Measurements from ENCODE around the gene DEPP1.
"Not testable (repeated sequence)": the region's sequence is repeated elsewhere in the genome, so short reads cannot be mapped to it uniquely, and the experiment has no call there.

DEPP1 gene, protein sequence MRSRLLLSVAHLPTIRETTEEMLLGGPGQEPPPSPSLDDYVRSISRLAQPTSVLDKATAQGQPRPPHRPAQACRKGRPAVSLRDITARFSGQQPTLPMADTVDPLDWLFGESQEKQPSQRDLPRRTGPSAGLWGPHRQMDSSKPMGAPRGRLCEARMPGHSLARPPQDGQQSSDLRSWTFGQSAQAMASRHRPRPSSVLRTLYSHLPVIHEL

DNA sequence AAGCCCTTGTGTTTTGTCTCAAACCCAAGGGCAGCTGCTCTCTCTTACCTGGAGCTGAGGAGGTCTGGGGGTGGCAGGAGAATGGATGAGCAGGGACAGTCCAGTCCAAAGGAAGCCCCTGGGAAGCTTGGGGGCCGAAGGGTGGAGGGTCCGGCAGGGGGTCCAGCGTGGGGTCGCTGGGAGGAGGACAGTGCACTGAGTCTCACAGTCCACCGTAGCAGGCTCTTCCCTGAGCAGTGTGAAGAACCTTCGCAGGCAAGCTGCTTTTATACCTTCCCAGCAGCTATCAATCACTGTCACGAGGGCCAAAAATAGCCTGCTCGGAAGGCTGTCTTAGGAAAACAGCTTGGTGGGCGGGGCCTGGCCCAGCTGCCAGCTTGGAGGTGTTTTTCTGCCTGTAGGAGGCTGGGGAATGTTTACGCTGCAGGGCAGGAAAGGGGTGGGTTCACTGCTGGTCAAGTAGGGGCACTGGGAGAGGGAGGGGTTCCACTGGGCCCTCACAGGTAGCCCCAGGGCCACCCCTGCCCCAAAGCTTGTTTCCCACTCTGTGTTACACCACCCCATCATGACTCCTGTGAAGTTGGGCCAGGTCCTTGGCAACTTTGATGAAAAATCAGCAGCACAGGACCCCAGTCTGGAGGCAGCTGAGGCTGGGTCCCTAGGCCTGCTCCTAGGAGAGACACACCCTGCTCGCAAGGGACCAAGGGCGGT is at the start of gene DEPP1:
Gene DEPP1, minus strand, starts transcription at position 240 of the 711 bp plus-strand sequence. CDS start 779 bp downstream, outside the sequence.
- DNase-seq (ENCODE audit: low read depth in 2 of 2), result no peak

- no peak for DNase-seq (ENCODE audit: low read depth in 2 of 2)
Measured at GRCh38 chr10:45023426-45023825, 44.8 kb upstream of the DEPP1 start.

DNA sequence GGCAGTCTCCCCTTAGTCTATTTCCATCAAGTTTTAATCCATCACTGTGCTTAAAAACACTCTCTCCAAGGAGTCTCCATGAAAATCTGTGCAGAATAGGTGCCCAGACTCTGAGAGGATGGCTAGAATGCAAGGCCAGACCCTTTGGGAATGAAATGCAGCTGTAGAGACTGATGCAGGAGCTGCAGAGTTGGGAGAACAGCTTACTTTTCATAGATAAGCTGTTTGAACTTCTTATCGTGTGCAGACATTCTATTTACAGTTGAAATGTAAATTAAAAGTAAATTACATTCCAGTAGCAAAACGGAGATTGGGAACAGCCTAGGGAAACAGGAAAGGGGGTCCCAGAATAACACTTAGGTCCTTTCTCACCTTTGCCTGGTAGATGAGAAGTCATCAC is 37.0 kb upstream of the DEPP1 start:
- DNase-seq (ENCODE audit: low read depth in 2 of 2), result no peak

- not testable (repeated sequence) for DNase-seq (ENCODE audit: low read depth in 2 of 2)
Measured at GRCh38 chr10:45014557-45014956, 35.9 kb upstream of the DEPP1 start.

DNA sequence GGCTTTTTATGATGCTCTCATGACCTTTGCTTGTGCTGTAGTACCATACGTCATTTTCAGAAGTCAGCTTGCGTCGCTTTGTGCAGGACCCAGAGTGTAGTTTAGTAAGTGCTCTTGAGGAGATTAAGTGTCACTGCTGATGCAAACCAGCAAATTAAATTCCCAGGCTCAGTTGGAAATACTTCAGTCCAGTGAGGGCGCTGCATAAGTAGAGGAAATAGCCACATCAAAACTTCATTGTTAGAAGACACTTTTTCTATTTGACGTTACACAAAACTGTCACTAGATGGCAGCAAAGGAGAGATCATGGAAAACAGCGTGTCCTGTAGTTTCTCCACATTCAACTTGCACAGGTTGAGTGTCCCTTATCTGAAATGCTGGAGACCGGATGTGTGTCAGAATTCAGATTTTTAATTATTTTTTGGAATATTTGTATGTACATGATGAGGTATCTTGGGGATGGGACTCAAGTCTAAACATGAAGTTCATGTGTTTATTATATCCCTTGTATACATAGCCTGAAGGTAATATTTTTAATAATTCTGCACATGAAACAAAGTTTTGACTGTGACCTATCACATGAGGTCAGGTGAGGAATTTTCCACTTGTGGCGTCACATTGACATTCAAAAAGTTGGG is 30.0 kb upstream of the DEPP1 start:
- no peak for DNase-seq (ENCODE audit: low read depth in 2 of 2)

DNA sequence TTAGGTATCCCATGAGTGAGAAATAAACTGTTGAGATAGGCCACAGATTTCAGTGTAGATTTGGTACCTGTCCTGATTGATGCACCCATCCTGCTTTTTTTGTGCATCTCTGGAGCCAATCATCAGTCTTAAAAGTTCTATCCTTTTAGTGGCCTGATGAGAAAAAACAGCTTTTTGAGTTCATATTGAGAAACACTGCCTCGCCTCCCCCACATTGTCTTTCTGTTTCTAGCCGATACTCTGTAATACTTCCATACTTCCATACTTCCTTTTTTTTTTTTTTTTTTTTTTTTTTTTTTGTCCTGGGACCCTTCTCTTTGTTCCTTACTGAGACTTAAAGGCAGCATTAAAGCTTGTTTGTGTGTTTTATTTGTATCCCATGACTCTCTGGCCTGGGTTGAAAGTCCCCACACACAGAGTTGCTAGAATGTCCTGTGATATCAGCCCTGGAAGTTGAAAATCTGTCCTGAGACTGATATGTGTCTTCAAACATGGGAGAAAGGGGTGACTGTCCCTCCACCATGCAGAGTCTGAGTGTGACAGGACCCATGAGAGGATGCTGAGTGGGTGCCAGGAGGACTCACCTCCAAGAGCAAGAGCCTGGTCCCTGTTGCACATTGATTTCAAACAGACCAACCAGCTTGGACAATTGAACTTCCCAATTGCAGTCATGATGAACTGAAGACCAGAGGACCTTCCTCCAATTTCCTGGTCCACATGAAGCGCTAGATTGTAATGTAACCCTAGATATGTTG is 27.8 kb upstream of the DEPP1 start:
- DNase-seq (ENCODE audit: low read depth in 2 of 2), result no peak

DNA sequence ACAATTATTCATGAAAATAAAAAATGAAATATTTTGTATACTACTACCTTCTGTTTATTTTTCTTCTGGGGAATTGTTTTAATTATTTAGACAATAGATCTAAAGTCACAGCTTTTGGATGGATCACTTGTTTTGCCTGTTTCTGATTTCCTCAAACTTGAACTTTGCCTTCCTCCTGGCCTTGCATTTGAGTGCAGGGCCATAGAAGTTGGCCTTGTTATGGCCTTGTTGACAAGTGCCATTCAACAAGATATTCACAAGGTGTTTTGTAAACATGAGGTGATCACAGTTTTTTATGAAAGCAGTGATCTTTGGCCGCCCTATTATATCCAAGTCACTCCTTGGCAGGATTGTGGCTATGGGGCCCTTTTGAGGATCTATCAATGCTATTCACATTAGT is 26.7 kb upstream of the DEPP1 start:
- no peak for DNase-seq (ENCODE audit: low read depth in 2 of 2)

- no peak for DNase-seq (ENCODE audit: low read depth in 2 of 2)
Measured at GRCh38 chr10:45004661-45005060, 26.1 kb upstream of the DEPP1 start.

DNA sequence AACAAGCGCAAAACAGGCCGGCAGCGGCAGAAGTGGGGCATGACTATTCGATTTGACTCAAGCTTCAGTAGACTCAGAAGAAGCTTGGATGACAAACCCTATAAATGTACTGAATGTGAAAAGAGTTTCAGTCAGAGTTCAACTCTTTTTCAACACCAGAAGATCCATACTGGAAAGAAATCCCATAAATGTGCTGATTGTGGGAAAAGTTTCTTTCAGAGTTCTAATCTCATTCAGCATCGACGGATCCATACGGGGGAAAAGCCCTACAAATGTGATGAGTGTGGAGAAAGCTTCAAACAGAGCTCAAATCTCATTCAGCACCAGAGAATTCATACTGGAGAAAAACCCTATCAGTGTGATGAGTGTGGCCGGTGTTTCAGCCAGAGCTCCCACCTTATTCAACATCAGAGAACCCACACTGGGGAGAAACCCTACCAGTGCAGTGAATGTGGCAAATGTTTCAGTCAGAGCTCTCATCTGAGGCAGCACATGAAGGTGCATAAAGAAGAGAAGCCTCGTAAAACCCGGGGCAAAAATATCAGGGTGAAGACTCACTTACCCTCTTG is 24.9 kb upstream of the DEPP1 start:
- no peak for DNase-seq (ENCODE audit: low read depth in 2 of 2)

DNA sequence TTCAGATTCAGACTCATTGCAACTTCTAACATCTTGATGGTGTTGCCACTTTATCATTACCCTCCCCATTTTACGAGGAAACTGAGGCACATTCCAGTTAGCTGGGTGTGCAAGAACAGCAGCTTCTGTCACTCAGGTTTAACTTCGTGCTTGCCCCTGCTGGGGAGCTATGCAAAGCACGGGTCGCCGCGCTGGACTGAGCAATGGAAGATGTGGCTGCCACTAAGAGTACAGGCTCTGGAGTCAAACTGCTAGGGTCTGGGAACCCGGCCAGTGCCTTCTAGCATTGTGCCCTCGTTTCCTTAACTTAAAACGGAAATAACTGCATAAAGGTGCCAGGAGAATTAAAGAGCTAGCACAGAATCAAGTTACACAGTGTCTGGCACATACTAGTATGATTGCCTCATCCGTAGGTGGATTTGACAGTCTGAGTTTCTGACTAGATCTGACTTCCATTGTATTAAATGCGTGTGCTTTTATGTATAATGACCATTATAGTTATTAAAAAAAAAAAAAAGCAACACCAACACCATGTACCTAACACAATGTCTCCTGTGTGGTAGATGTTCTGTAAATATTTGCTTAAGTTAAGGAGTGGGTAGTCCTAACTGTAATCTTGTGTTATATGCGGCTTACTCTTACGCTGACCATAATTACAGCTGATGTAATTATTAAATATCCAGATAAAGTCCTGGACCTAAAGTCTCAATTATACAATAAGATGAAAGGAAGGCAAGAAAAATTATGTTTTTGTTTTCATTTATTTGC is 23.0 kb upstream of the DEPP1 start:
- DNase-seq (ENCODE audit: low read depth in 2 of 2), result peak; percentile 19 to 21

DNA sequence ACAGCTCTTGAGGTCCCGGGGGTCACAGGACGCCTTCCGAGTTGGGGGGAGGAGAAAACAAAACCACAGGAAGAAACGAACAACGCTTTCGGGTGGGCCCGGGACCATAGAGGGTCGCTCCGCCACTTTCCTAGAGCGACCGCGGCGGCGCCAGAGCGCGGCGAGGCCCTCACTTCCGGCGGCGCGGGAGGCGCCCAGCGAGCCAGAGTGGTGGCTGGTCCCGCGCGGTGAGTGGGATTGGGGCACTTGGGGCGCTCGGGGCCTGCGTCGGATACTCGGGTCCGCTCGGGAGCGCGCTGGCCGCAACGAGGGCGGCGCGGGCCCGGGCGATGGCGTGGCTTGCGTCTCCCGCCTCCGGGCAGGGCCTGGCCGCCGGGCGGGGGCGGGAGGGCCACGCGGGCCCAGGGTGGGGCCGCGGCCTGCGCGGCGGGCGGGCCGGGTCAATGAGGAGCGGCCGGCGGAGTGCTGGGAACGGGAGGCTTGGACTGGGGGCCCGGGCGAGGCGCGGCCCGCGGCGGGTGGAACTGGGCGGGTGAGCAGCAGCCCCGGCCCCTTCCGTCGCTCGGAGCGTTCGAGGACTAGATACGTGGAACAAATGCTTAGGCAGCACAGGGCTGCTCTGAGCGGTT is 22.3 kb upstream of the DEPP1 start, which contains the start of gene ZNF22:
Gene ZNF22, plus strand, starts transcription at position 172 of the 629 bp plus-strand sequence. CDS start 2,446 bp downstream, outside the sequence.
- peak; percentile 54 to 76 for DNase-seq (ENCODE audit: low read depth in 2 of 2)

GRCh38 chr10:45000138-45000751 is 21.6 kb upstream of the DEPP1 start:
- DNase-seq (ENCODE audit: low read depth in 2 of 2), result no peak

GRCh38 chr10:44998146-44998631 is 19.6 kb upstream of the DEPP1 start:
- DNase-seq (ENCODE audit: low read depth in 2 of 2), result no peak

DNA sequence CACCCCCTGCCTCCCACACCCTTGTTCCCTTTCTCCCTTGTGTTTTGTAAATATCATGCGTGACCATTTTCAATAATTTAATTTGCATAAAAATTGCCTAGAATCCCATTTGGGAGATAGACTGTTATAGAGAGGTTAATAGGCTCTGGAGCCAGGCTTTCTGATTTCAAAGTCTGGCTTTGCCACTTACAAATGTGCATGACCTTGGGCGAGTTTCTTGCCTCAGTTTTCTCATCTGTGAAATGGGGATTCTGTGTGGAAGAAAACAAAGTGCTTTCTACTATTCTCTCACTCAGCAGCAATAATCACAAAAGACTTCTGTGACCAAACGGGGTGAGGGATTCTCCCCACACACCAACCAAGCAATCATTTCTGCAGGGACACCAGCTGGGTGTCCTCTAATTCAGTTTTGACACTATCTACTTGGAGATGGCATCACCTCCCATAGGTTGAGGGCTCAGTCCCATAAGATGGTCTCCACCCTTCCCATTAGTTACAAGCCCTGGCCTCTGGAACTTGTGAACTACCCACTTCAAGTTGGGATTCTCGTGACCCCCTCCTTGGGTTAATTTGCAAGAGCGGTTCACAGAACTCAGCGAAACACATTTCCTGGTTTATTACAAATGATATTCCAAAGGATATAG is 18.6 kb upstream of the DEPP1 start:
- DNase-seq (ENCODE audit: low read depth in 2 of 2), result no peak

GRCh38 chr10:44995914-44996669 is 17.5 kb upstream of the DEPP1 start:
- DNase-seq (ENCODE audit: low read depth in 2 of 2), result no peak

GRCh38 chr10:44995581-44995913 is 16.9 kb upstream of the DEPP1 start:
- no peak for DNase-seq (ENCODE audit: low read depth in 2 of 2)

DNA sequence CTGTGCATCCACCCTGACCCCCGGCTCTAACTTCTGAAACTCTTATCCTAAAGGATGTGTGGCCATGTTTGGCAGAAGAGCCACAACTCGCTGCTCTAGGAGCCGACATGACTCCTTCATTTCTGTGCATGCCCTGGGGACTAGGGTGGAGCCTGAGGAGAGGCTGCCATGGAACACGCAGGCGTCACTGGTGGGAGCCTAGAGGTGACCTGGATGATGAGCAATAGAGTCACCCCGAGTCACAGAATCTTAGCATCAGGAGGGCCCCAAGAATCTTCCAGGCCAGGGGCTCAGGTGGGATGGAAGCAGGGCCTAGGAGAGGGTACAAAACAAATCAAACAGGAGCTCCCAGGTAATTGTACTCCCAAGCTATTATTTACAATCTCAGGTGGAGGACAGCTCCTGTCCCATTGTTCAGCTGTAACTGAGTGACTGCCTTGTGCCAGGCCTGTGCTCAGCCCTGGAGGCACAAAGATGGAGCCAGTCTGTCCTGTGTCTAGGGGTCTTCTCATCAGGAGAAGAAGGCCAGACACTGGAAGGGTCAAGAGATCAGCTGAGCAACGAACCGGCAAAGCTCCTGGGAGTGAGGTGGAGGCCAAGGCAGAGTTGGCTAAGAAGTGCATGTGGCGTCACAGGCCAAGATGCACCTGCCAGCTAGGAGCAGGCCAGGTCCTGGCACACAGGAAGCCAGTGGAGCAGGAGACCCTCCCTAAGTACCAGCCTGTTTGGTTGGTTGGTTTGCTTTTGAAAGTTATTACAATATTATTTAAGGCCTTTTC is 16.3 kb upstream of the DEPP1 start:
- no peak for DNase-seq (ENCODE audit: low read depth in 2 of 2)
